ENCODE data around the gene SUV39H1.

- TF ChIP-seq POLR2A (IDR thresholded peaks at IDR 0.05; ENCODE audit: low read depth, low read length) (no peak), POLR2AphosphoS5 (IDR thresholded peaks at IDR 0.05; ENCODE audit: low read depth, low read length) (no peak), SPI1 (IDR thresholded peaks at IDR 0.05; ENCODE audit: low read depth, low read length) (no peak), TAF1 (IDR thresholded peaks at IDR 0.05; ENCODE audit: low read depth, low read length) (no peak), POU2F2 (IDR thresholded peaks at IDR 0.05; ENCODE audit: low read depth, low read length) (no peak), PAX5 (IDR thresholded peaks at IDR 0.05; ENCODE audit: insufficient read depth, low read length, severe bottlenecking) (no peak)
Measured at GRCh38 chrX:48677516-48677915, 19.0 kb upstream of the SUV39H1 start.
